Fibroblast of lung (primary cell): ENCODE measurements around the gene SUPT3H.

Source experiments
- EZH2 ChIP-seq: IDR thresholded peaks from 2 replicates; pipeline ENCODE4 v1.5.1; 2012; ENCODE audit warnings: low read length, control low read depth, mild to moderate bottlenecking; ENCODE audit errors: missing control alignments
- TF ChIP-seq, protein P1 (sequence below), 2 donors: IDR thresholded peaks in 1 of 2; conservative IDR thresholded peaks in 1 of 2; 1 replicate in 1 of 2; 2 replicates in 1 of 2; pipeline ENCODE4 v1.5.1; 2011 to 2012; ENCODE audit warnings: low read length in 2 of 2, control low read depth in 1 of 2, inconsistent platforms in 1 of 2, low read depth in 1 of 2, mild to moderate bottlenecking in 1 of 2

- TF ChIP-seq, protein P1, sequence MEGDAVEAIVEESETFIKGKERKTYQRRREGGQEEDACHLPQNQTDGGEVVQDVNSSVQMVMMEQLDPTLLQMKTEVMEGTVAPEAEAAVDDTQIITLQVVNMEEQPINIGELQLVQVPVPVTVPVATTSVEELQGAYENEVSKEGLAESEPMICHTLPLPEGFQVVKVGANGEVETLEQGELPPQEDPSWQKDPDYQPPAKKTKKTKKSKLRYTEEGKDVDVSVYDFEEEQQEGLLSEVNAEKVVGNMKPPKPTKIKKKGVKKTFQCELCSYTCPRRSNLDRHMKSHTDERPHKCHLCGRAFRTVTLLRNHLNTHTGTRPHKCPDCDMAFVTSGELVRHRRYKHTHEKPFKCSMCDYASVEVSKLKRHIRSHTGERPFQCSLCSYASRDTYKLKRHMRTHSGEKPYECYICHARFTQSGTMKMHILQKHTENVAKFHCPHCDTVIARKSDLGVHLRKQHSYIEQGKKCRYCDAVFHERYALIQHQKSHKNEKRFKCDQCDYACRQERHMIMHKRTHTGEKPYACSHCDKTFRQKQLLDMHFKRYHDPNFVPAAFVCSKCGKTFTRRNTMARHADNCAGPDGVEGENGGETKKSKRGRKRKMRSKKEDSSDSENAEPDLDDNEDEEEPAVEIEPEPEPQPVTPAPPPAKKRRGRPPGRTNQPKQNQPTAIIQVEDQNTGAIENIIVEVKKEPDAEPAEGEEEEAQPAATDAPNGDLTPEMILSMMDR (conservative IDR thresholded peaks at IDR 0.05 in 1 of 2, IDR thresholded peaks at IDR 0.05 in 1 of 2; ENCODE audit: low read depth in 1 of 2, low read length in 2 of 2): no peak
- no peak for TF ChIP-seq EZH2
Measured at GRCh38 chr6:44782892-44783291, 594.8 kb downstream of the SUPT3H start.
